HG03575 (cell line): Measurements from ENCODE around the gene KCNK7.
"Not testable (repeated sequence)": the region's sequence is repeated elsewhere in the genome, so short reads cannot be mapped to it uniquely, and the experiment has no call there.

ENCODE experiments used
- ATAC-seq: cut with Tn5 transposase; IDR thresholded peaks from one replicate; pipeline ENCODE4 v1.9.1; 2021; ENCODE audit not compliant: unreplicated experiment, insufficient number of reproducible peaks, low FRiP score; ENCODE audit errors: extremely low read depth

The KCNK7 gene

GRCh38 chr11:65595543-65596281 lies at the start of gene KCNK7:
TSS of gene KCNK7 (minus strand) at chr11:65595800. CDS start at chr11:65595772, 28 bp downstream.
- no peak for ATAC-seq

GRCh38 chr11:65644837-65645236 lies 49.2 kb upstream of the KCNK7 start:
- ATAC-seq, result no peak

GRCh38 chr11:65643971-65644370 lies 48.4 kb upstream of the KCNK7 start:
- no peak for ATAC-seq

GRCh38 chr11:65642014-65642671 lies 46.5 kb upstream of the KCNK7 start:
- no peak for ATAC-seq

GRCh38 chr11:65641297-65642013 lies 45.9 kb upstream of the KCNK7 start:
- ATAC-seq, result no peak

- no peak for ATAC-seq
Observed at GRCh38 chr11:65640483-65641296, 45.1 kb upstream of the KCNK7 start.

- no peak for ATAC-seq
Observed at GRCh38 chr11:65639623-65640482, 44.3 kb upstream of the KCNK7 start.

- not testable (repeated sequence) for ATAC-seq
Observed at GRCh38 chr11:65639228-65639597, 43.6 kb upstream of the KCNK7 start.

GRCh38 chr11:65637794-65638419 lies 42.3 kb upstream of the KCNK7 start, which contains the start of gene SIPA1:
TSS of gene SIPA1 (plus strand) at chr11:65638101. CDS start at chr11:65640922, 2,821 bp downstream.
- ATAC-seq, result no peak

- ATAC-seq, result no peak
Observed at GRCh38 chr11:65637032-65637557, 41.5 kb upstream of the KCNK7 start.

GRCh38 chr11:65636108-65637031 lies 40.8 kb upstream of the KCNK7 start:
- ATAC-seq, result no peak

GRCh38 chr11:65634905-65635731 lies 39.5 kb upstream of the KCNK7 start:
- no peak for ATAC-seq

- ATAC-seq, result no peak
Observed at GRCh38 chr11:65634440-65634839, 38.8 kb upstream of the KCNK7 start.

- no peak for ATAC-seq
Observed at GRCh38 chr11:65634109-65634436, 38.5 kb upstream of the KCNK7 start.

GRCh38 chr11:65633390-65634108 lies 37.9 kb upstream of the KCNK7 start:
- ATAC-seq, result no peak
